ENCODE data around the gene LIMK2. TPM values are rescaled to one million over a fixed set of nuclear protein-coding genes. Genes with fewer than 3 reads are reported as not detected.
"Not testable (repeated sequence)": the region's sequence is repeated elsewhere in the genome, so short reads cannot be mapped to it uniquely, and the experiment has no call there.

LIMK2 gene
- total RNA-seq, 1 experiment from 2014 or later: 20.7 TPM

DNA sequence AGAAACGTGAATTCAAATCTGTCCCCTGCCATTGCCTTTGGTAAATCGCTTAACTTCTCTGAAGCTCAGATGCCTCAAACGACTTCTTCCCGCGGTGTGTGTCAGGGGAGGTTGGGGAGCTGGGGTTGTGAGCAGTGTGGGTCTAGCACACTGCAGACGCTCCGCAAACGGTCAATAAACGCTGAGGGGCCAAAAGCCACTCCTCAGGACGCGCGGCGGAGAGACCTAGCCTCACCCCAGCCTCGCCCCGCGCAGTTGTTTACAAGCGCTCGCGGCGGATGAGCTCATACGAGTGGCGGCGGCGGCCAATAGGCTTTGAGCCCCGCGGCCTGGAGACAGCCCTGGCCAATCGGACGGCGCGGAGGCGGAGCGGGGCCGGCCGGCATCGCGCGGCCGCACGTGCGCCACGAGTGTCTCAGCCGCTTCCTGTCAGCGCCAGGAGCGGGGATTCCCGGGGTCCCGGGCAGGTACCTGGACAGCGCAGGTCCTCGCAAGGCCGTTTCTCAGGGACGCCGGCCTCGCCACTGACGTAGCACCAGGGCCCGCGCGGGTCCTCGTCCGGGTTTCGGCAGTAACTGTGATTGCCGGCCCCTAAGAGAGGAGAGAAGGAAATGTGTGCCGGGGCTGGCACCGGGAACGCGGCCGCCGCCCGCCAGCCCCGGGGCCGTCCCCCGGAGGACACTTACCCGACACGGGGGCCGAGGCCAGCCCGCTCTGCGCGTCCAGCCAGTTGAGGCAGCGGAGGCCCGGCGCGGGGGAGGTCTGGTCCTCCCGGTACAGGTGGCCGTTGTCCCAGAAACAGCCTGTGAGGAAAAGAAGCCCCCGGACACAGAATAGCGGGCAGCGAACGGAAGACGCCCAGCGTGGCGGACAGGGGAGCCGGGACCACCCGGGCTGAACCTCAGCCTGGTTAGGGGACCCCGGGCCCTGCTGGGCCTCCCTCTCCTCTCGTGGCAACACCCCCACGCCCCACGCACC lies 78.7 kb downstream of the LIMK2 start:
- peak; percentile 95 for DNase-seq (ENCODE audit: low read depth)

DNA sequence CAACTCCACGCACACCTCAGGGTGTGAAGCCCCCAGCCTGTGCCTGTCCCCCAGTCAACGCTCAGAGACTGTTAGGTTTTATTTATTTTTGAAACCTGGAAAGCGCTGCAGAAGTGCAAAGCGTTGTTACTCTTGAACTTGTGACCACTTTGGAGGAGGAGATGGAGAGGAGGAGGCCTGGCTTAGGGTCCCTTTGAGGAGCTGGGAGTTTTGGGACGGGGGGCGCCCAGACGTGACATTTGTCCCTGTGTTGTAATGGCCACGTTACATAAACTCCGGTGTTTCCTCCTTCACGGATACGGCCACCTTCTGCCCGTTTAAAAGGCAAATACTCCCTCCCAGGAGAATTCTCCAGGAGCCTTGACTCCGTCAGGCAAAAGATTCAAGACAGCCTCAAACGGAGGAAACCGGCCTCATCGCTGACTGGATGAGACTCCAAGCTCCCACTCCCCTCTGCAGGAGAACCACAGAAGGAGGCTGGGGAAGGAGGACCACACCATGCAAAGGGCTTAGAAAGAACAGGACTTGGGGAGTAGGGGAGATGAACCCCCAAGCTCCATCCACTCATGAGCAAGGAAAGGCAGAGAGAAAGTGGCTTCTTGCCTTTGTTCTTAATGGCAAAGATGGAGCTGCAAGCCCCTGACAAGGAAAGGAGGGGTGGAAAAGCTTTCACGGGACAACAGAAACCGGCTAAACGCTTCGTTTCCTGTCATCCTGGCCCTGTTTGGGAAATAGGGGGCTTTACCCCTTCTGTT lies 79.6 kb downstream of the LIMK2 start:
- peak; percentile 21 for DNase-seq (ENCODE audit: low read depth)

DNA sequence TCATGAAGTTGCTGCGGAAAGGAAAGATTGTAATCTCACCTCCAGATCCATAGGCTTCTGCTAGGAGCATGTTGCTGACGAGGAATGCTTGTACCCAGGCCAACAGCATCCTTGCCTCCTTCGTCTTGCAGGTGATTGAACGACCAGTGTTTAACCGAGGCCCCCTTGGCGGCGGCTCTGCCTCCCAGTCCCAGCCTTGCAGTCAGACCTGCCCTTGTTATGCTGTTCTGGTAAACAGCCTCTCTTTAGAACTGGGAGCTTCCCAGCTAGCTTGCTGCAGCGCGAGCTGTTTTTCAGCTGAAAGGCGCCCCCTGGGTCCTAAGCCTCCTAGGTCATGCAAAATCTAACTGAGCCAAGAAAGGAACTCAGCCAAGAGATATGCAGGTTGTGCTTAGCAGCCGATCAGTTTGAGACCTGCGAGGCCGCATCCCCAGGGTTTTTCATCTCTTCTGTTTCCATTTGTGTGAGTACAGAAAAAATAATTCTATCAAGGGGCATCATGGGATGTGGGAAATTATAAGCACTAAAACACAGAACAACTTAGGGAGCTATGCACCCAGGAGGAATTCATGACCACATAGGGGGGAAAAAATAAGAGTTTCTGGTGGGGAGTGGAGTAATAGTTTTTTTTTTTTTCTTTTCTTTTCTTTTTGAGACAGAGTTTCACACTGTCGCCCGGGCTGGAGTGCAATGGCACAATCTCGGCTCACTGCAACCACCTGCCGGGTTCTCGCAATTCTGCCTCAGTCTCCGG lies 80.3 kb downstream of the LIMK2 start, which contains the start of gene PIK3IP1:
PIK3IP1 (minus strand) TSS at position 253 of the 754 bp plus-strand sequence; CDS start at position 109, 144 bp downstream.
- DNase-seq (ENCODE audit: low read depth): peak; percentile 79

DNA sequence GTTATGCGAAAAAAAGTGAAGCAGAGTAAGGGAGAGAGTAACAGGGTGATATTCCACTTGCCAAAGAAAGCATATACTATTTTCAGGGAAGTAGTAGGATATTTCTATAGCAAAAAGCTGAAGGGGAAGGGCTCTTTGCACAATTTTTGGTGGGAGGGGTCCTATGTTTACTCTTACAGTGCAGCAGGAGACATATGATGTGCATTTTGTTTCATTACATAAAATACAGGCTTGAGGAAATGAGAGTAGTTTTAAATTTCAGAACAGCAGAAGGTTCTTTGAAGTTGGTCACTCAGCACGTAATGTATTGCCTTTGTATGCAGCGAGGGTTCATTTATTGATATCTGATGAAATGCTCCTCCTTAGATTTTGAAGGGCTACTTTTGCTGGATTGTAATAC lies 83.3 kb downstream of the LIMK2 start:
- no peak for DNase-seq (ENCODE audit: low read depth)

DNA sequence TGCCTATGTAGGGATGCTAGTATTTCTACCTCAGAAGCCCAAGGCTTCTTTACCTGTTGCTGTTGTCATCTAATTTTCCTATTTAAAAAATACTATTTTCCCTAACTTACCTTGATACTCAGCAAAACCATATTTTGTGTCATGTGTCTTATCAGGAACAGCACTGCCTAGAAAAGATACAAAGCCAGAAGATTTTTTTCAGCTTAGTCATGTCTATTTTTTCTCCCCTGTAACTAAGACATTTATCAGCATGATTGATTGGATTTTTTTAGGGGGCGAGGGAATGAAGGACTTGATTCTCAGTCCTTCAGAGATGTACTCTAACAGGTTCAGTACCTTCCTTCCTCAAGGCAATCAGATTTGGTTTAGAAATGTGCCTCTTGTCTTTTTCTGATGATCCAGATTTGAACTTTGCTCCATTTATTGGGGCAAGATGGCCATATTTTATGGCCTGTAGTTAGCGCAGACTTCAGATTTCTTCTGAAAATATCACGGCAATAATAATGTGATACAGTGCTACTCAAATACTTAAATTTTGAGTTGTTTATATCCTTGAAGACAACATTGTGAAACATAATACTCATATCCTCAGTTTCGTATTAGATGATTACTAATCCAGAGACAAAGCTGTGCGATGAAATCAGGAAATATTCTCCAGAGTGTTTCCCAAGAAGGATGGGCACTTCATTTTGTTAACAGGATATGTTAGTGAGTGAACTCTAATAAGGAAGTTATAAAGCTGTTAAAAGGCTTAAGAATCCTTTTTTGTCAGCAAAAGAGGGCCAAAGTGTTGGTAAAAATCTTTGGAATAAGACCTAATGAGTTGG lies 83.9 kb downstream of the LIMK2 start:
- DNase-seq (ENCODE audit: low read depth): no peak

DNA sequence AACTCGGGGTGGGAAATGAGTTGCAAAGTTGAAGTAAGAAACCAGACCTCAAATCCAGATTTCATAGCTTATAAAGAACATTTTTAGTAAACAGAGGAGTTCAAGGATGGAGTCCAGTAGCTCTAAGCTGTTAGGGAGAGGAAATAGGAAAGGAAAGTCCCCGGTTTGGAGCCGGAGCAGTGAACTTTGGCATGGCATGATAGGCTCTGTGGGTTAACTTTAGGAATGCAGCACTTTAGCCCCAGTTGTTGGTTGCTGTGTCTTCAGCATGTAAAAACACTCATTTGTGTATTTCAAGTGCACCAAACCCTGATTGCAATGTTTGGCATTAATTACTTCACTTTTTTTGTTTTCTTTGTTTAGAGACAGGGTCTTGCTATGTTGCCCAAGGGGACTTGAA lies 88.8 kb downstream of the LIMK2 start:
- DNase-seq (ENCODE audit: low read depth): no peak

DNA sequence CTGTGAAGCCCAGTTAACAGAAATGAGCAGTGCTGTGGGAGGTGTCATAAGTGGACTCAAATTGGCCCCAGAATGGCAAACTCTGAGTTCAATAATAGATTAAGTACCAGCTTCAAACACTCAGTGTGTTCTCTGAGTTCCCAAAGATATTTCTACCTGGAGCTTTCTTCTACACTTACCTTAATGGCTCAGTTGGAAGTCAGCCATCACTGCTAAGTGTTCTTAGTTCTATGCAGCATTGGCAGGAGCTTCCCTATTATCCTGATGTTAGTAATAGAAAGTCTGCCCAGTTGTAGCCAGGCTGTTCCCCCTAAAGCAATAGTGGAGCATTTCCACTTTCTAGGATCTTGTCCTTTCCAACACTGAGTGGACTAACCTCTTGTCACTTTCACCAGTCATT lies 89.9 kb downstream of the LIMK2 start:
- no peak for DNase-seq (ENCODE audit: low read depth)

DNA sequence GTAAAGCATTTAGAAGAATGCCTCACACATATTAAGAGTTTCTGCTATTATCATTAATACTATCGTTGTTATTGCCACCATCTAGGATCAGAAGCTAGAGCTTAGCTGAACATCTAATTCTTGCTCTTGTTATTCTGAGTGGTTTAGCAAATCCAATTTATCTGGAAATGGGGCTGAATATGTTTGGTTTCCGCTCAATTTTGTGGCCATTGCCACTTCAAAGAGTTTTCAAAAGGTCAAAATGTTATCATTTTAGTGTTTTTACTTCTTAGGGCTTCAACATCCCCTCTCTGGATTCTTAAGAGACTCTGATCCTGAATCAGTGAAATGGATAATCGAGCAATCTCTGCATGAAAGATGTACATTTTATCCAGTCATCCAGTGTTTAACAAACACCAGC lies 90.4 kb downstream of the LIMK2 start:
- DNase-seq (ENCODE audit: low read depth): no peak

DNA sequence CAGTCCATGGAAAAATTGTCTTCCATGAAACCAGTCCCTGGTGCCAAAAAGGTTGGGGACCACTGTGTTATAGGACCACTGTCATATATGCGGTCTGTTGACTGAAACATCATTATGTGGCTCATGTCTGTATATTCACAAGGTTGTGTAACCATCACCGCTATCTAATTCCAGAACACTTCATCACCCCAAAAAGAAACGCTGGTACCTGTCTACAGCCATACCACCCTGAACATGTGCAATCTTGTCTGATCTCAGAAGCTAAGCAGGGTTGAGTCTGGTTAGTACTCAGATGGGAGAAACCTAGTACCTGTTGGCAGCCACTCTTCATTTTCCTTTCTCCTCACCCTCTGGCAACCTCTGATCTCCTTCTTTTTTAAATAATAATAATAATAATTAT lies 93.1 kb downstream of the LIMK2 start:
- DNase-seq (ENCODE audit: low read depth): no peak

DNA sequence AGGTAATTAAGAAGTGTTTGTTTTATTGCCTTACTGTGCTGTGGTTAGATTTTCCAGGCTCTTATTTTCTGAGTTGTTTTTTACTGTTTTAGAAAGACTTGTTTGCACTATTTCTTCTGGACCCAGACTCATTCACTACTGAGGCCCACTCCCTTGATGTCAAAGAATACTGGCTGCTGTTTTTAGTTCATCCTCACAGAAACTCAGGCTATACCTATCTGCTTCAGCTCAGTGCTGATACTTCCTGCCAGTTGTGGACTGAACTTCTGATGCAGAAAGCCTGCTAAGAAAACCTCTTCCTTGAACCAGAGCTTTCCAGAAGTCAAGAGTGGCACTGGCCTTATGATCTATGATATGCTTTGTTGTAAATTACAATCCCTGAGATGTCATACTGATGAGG lies 96.1 kb downstream of the LIMK2 start:
- no peak for DNase-seq (ENCODE audit: low read depth)

DNA sequence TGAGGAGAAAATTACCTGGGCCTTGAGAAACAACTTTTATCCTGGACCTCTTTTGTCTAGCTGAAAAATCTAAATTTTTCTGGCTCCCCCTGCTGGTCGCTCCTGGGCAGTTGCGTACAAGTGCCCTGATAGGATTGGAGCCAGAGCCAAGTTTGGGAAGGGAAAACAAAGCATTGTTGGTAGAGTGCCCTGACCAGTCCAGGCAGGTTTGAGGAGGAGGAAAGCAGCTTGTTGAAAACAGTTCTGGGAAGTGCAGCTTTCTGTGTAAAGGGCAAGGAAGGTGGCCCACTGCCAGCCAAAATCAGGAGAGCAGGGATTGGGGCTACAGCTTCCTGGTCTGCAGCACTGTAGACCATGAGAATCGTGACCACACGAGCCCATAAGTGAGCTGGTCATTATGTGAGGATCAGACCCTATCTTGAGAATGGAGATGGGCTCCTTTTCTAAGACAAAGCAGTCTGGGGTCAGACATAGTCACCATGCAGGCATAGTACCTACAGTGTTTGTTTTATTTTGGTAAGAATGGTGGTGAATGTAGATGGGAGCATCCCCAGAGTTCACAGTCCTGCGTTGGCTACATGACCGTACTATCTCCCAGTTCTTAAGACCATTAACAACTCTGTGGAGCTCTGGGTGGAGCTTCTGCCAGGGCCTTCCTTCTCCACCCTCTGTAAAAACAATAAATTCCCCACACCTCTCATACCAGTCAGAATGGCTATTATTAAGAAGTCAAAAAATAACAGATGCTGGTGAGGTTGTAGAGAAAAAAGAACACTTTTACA lies 101.5 kb downstream of the LIMK2 start:
- DNase-seq (ENCODE audit: low read depth): peak; percentile 28

DNA sequence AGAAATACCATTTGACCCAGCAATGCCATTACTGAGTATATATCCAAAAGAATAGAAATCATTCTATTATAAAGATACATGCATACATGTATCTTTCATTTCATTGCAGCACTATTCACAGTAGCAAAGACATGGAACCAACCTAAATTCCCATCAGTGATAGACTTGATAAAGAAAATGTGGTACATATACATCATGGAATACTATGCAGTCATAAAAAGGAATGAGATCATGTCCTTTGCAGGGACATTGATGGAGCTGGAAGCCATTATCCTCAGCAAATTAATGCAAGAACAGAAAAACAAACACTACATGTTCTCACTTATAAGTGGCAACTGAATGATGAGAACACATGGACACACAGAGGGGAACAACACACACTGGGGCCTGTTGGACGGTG lies 102.1 kb downstream of the LIMK2 start:
- not testable (repeated sequence) for DNase-seq (ENCODE audit: low read depth)

DNA sequence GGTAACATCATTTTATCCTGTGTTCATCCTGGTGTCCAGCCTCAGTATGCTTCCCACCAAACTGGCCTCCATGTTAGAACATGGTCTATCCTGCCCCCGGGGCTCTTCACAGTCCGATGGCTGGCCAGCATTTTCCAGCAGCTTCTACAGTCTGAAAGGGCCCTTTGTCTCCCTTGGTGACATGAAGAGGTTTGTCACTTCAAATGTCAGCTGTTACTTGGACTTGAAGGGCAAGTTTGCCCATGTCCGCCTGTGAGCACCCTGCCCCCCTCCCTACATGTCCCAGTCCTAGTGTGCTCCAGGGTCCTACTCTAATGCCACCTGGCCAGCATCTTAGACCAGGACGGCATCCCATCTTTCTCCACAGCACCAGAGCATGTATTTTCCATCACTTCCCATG lies 109.3 kb downstream of the LIMK2 start:
- DNase-seq (ENCODE audit: low read depth): no peak

DNA sequence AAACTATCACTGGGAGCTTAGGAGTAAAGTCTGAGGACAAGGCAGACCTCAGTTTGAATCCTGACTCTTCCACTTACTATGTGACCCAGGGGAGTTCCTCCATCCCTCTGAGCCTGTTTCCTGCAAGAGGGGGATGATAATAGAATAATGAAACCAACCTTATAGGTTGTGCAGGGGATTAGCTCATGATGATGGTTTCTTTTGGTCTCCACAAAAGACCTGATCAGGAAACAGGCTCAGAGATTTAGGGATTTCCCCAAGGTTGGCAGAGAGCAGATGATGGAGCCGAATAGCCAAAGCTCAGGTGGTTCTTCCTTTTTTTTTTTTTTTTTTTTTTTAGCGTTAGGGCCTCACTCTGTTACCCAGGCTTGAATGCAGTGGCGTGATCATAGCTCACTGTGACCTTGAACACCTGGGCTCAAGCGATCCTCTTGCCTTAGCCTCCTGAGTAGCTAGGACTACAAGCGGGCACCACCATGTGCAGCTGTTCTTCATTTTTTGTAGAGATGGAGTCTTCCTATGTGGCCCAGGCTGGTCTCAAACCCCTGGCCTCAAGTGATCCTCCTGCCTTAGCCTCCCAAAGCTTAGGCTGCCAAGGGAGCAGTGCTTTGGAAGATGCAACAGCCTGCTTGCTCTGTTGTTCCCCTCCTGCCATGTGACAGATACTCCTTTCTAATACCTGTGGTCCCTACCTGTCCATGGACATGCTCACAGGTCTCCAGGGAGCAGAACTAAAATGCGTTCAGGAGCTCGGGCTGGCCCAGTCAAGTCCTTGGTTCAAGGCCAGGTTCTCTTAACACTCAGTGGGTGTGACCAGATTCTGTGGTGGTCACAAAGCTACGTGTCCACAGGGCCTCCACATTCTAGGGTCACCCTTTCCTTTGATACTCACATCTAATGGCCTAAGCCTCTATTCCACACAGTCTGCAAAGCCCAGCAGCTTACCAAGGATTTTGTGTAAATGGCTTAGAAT lies 111.8 kb downstream of the LIMK2 start:
- no peak for DNase-seq (ENCODE audit: low read depth)

DNA sequence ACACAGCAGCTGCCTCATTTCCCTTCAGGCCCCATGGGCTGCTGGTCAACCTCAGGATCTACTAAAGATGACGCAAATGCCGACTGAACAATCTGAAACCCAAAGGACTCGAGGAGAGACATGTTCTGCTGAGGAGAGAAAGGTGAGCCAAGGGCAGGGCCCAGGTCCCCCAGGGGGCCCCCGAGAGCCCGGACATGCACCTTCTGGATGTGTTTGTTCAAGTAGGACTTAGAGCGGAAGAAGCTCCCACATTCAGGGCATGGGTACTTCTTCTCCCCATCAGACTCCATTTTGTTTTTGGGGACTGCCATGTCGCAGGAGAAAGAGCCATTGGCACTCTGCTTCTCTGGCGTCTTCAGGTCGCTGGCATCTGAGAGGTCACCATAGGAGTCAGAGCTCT lies 114.8 kb downstream of the LIMK2 start:
- DNase-seq (ENCODE audit: low read depth): no peak

DNA sequence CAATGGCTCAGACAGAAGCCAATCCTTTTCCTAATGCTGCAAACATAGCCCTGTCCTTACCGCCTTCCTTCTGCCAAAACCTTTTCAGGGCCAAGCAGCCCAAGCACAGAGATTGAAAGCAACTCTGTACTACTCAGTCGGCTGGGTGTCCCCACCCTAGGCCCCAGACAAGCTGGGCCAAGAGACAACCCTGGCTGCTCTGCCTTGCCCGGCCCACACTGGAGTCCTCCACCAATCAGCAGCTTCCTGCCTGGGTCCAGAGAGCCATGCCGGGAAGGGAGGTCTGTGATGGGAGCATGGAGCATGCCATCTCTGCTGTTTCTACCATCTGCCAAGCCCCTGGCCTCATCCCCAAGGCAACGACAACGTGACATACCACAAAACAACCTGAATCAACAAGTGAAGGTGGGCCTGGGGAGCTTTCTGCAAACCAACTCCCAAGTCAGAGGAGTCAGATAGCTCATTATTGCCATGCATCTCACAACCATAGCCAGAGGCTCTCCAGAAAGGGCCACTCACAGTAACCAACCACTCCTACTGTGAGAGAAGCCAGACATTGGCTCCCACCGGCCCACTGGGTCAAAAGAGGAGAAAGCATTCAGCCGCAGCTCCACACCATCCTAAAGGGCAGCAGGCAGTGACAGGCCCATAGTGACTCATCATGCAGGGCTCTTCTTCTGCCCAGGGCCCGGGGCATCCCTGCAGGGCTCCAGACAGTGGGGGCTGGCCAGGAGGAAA lies 115.9 kb downstream of the LIMK2 start:
- DNase-seq (ENCODE audit: low read depth): no peak

DNA sequence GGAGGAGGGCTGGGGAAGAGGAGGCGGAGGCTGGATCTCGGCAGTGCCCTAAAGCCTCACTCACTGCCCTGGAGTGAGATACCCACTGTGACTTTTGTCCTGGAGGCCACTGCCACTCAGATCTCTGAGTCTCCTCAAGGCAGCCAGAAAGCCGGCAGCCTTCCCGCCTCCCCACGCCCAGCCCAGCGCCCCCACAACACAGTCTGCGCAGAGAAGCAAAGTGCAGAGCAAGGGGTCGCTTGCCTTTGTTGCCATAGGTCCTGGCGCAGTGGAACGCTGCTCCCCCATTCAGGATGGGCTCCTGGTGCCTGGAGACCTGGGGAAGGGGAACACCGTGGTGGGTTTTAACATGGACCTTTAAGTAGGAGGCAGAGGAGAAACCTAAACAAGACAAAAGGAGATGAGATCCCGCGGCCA lies 116.5 kb downstream of the LIMK2 start:
- no peak for DNase-seq (ENCODE audit: low read depth)

DNA sequence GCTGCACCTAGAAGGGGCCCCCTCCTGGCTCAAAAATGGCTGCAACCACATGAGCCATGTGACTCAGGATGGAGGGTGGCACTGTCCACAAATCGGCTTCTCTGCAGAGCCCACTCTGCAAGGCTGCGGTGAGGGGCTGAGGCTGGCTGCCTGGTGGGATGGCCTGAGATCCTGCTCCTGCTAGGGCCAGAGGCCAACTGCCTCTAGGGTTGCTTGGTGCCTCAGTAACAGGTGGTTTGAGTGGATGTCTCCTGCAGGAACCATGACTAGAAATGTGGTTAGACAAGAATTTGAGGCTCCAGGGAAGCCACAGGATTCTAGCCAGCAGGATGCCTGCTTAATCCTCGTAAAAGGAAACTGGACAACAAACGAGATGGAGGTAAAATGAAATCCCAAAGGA lies 116.9 kb downstream of the LIMK2 start:
- no peak for DNase-seq (ENCODE audit: low read depth)

All from Daoy (cell line).